ENCODE data around the gene SLC22A5. TPM values are rescaled to one million over a fixed set of nuclear protein-coding genes. Genes with fewer than 3 reads are reported as not detected.

Gene SLC22A5
- total and polyA plus RNA-seq, 10 of the 15 experiments (the other 5 are each of a cell fraction or from before 2014, with no cell fraction given), result 1.1 to 4.4 (median 2.3) TPM

GRCh38 chr5:132386644-132387286 is 17.3 kb downstream of the SLC22A5 start (continued):
- TF ChIP-seq HSF1 (IDR thresholded peaks at IDR 0.05; ENCODE audit: low read depth, low read length) (no peak), CBX3 (IDR thresholded peaks at IDR 0.05; ENCODE audit: borderline replicate concordance, low read depth) (no peak), SIN3A (IDR thresholded peaks at IDR 0.05; ENCODE audit: low read depth, low read length) (no peak), SUZ12 (IDR thresholded peaks at IDR 0.05; ENCODE audit: unreplicated experiment) (no peak), POLR2AphosphoS2 (IDR thresholded peaks at IDR 0.05; ENCODE audit: low read depth, low read length) (no peak), TCF7 (IDR thresholded peaks at IDR 0.05; ENCODE audit: borderline replicate concordance) (no peak), ELK1 (IDR thresholded peaks at IDR 0.05; ENCODE audit: low read depth, low read length) (no peak; the same call in 1 of the 2 replicates), RUNX3 (IDR thresholded peaks at IDR 0.05; ENCODE audit: low read length) (0 out of 2 replicates have a peak, but pooled peaks have one; percentile 35), JUND (IDR thresholded peaks at IDR 0.05; ENCODE audit: low read depth, low read length) (no peak), KAT2A (conservative IDR thresholded peaks at IDR 0.05; ENCODE audit: control insufficient read depth, low read depth, low read length) (no peak), SMC3 (IDR thresholded peaks at IDR 0.05; ENCODE audit: borderline replicate concordance, low read length) (peak; percentile 99), CHD2 (IDR thresholded peaks at IDR 0.05; ENCODE audit: borderline replicate concordance, low read depth, low read length) (peak; percentile 63), E2F8 (IDR thresholded peaks at IDR 0.05; ENCODE audit: low read depth, partially characterized antibody) (no peak), ESRRA (IDR thresholded peaks at IDR 0.05; ENCODE audit: low read length) (no peak), ATF2 (IDR thresholded peaks at IDR 0.05; ENCODE audit: low read length) (no peak), GABPA (IDR thresholded peaks at IDR 0.05; ENCODE audit: low read depth) (no peak), MYC (IDR thresholded peaks at IDR 0.05; ENCODE audit: insufficient read depth, insufficient read length, insufficient replicate concordance, low read length, severe bottlenecking) (no peak), CBFB (IDR thresholded peaks at IDR 0.05; ENCODE audit: low read depth) (no peak), RAD21 (IDR thresholded peaks at IDR 0.05; ENCODE audit: insufficient read depth, low read depth, low read length) (peak; percentile 91), SRF (IDR thresholded peaks at IDR 0.05; ENCODE audit: low read depth in 2 of 2, low read length in 2 of 2) (0 out of 4 replicates have a peak, but pooled peaks of 1 of the 2 experiments have one; percentile 11)

All from GM12878 (cell line).